Mammary epithelial cell (primary cell): ENCODE measurements around the gene RPGR.

Experiments used
- CTCF ChIP-seq, 2 donors: IDR thresholded peaks in 1 of 2; conservative IDR thresholded peaks in 1 of 2; 2 replicates each; pipeline ENCODE4 v1.5.1; 2011 to 2012; ENCODE audit warnings: inconsistent platforms in 2 of 2, low read length in 2 of 2, mild to moderate bottlenecking in 2 of 2, control low read depth in 1 of 2, low read depth in 1 of 2; ENCODE audit not compliant: insufficient read depth in 1 of 2; ENCODE audit errors: extremely low read depth in 1 of 2
- EZH2 ChIP-seq: IDR thresholded peaks from 2 replicates; pipeline ENCODE4 v1.6.1; 2012; ENCODE audit warnings: low read length, inconsistent platforms, borderline replicate concordance

- TF ChIP-seq CTCF (conservative IDR thresholded peaks at IDR 0.05 in 1 of 2, IDR thresholded peaks at IDR 0.05 in 1 of 2; ENCODE audit: extremely low read depth in 1 of 2, insufficient read depth in 1 of 2, low read depth in 1 of 2, low read length in 2 of 2) (no peak), EZH2 (no peak)
Measured at GRCh38 chrX:38279188-38279587, 48.1 kb downstream of the RPGR start.
